Measurements from ENCODE around the gene SERPINA5.

SERPINA5 gene

DNA sequence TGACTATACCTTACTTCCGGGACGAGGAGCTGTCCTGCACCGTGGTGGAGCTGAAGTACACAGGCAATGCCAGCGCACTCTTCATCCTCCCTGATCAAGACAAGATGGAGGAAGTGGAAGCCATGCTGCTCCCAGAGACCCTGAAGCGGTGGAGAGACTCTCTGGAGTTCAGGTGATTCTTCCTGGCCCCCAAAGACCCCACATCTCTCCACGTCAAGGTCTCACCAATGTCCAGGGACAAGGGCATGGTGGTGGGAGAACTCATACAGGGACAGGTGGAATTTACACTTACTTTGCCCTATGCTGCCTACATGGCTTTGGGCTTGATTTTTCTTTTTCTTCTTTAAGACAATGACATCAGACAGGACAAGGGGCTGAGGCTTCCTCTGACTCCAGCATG, 38.1 kb downstream of the SERPINA5 start:
- H3K23ac ChIP-seq (ENCODE audit: low read length in 2 of 2) = no peak overlapping the region
- no peak overlapping the region for H2BK5ac ChIP-seq (ENCODE audit: low read depth, low read length, poor library complexity, severe bottlenecking)
- no peak overlapping the region for H3K18ac ChIP-seq (ENCODE audit: low read depth in 1 of 2, low read length in 2 of 2)
- no peak overlapping the region for H2BK120ac ChIP-seq (ENCODE audit: low read depth, low read length)
- H3K79me1 ChIP-seq (replicated peaks; ENCODE audit: low read length, poor library complexity, severe bottlenecking) = no peaks in the 10 kb centered on the region
- H3K9me3 ChIP-seq (ENCODE audit: control insufficient read depth, low read length) = peaks cover 62% of the 10 kb centered on the region
- WGBS = 73% methylated on average over 6 of the region's 6 CpGs
- no peak overlapping the region for H3K4ac ChIP-seq (ENCODE audit: low read depth in 1 of 2, low read length in 2 of 2)
- no peak overlapping the region for H2BK15ac ChIP-seq (ENCODE audit: low read depth, poor library complexity, severe bottlenecking)
- no peak overlapping the region for H3K4me3 ChIP-seq (ENCODE audit: insufficient read depth in 1 of 2, low read depth in 1 of 2, low read length in 2 of 2)
- H2AFZ ChIP-seq (ENCODE audit: low read depth, low read length) = no peak overlapping the region
- no peak overlapping the region for H3K27ac ChIP-seq (ENCODE audit: low read length, poor library complexity, severe bottlenecking)
- H3K4me1 ChIP-seq (ENCODE audit: control insufficient read depth, insufficient read depth, low read depth, low read length) = peaks cover 2% of the 10 kb centered on the region
- no peak overlapping the region for H4K8ac ChIP-seq (ENCODE audit: low read length)
- no peak overlapping the region for H3K14ac ChIP-seq (ENCODE audit: low read length in 2 of 2)
- H3K27me3 ChIP-seq (ENCODE audit: control insufficient read depth in 1 of 2, insufficient read depth in 1 of 2, low read length in 2 of 2) = peaks cover 12 to 17% of the 10 kb centered on the region in 2 experiments
- no peak overlapping the region for H3K4me2 ChIP-seq (ENCODE audit: low read length, poor library complexity, severe bottlenecking)
- no peak for DNase-seq
- H2BK12ac ChIP-seq (ENCODE audit: low read length in 2 of 2) = no peak overlapping the region
- no peak overlapping the region for H4K91ac ChIP-seq (ENCODE audit: low read length)
- no peaks in the 10 kb centered on the region for H3K36me3 ChIP-seq (ENCODE audit: control insufficient read depth in 1 of 2, insufficient read depth in 2 of 2, low read depth in 1 of 2, low read length in 2 of 2)
- H3K9ac ChIP-seq (ENCODE audit: low read length) = no peak overlapping the region
- no peak overlapping the region for H2AK5ac ChIP-seq (ENCODE audit: low read length, severe bottlenecking)

DNA sequence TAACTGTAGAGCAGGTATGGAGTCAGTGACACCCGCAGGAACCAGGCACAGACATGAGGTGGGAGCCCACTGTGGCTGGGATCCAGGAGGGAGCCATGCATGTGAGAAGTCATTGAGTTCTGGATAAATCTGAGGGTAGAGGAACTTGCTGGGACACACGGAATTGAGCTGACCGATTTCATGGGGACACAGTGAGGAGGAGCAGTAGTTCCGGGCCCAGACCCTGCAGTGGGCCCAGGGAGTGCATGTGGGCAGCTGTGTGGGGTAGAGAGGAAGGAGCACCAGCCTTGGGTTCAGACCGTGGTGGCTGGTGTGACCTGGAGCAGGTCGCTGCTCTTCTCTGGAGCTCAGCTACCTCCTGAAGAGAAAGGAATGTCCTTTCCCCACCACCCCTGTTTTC, 39.4 kb downstream of the SERPINA5 start:
- H3K9me3 ChIP-seq (ENCODE audit: control insufficient read depth, low read length) = peaks cover 56% of the 10 kb centered on the region
- no peak overlapping the region for H2AK5ac ChIP-seq (ENCODE audit: low read length, severe bottlenecking)
- no peak overlapping the region for H3K14ac ChIP-seq (ENCODE audit: low read length in 2 of 2)
- H3K27me3 ChIP-seq (ENCODE audit: control insufficient read depth in 1 of 2, insufficient read depth in 1 of 2, low read length in 2 of 2) = peaks cover 25 to 30% of the 10 kb centered on the region in 2 experiments
- no peak overlapping the region for H3K4me3 ChIP-seq (ENCODE audit: insufficient read depth in 1 of 2, low read depth in 1 of 2, low read length in 2 of 2)
- 62% methylated on average over 4 of the region's 6 CpGs for whole genome bisulfite sequencing
- no peak overlapping the region for H3K18ac ChIP-seq (ENCODE audit: low read depth in 1 of 2, low read length in 2 of 2)
- no peak overlapping the region for H3K27ac ChIP-seq (ENCODE audit: low read length, poor library complexity, severe bottlenecking)
- no peak overlapping the region for H4K8ac ChIP-seq (ENCODE audit: low read length)
- H3K9ac ChIP-seq (ENCODE audit: low read length) = no peak overlapping the region
- no peak overlapping the region for H2AFZ ChIP-seq (ENCODE audit: low read depth, low read length)
- no peak overlapping the region for H3K4me2 ChIP-seq (ENCODE audit: low read length, poor library complexity, severe bottlenecking)
- no peak for DNase-seq
- no peak overlapping the region for H3K4ac ChIP-seq (ENCODE audit: low read depth in 1 of 2, low read length in 2 of 2)
- no peak overlapping the region for H4K91ac ChIP-seq (ENCODE audit: low read length)
- no peak overlapping the region for H3K23ac ChIP-seq (ENCODE audit: low read length in 2 of 2)
- no peaks in the 10 kb centered on the region for H3K79me1 ChIP-seq (replicated peaks; ENCODE audit: low read length, poor library complexity, severe bottlenecking)
- no peak overlapping the region for H2BK15ac ChIP-seq (ENCODE audit: low read depth, poor library complexity, severe bottlenecking)
- no peak overlapping the region for H2BK12ac ChIP-seq (ENCODE audit: low read length in 2 of 2)
- H2BK5ac ChIP-seq (ENCODE audit: low read depth, low read length, poor library complexity, severe bottlenecking) = no peak overlapping the region
- no peak overlapping the region for H2BK120ac ChIP-seq (ENCODE audit: low read depth, low read length)
- H3K36me3 ChIP-seq (ENCODE audit: control insufficient read depth in 1 of 2, insufficient read depth in 2 of 2, low read depth in 1 of 2, low read length in 2 of 2) = no peaks in the 10 kb centered on the region
- H3K4me1 ChIP-seq (ENCODE audit: control insufficient read depth, insufficient read depth, low read depth, low read length) = peaks cover 2% of the 10 kb centered on the region

DNA sequence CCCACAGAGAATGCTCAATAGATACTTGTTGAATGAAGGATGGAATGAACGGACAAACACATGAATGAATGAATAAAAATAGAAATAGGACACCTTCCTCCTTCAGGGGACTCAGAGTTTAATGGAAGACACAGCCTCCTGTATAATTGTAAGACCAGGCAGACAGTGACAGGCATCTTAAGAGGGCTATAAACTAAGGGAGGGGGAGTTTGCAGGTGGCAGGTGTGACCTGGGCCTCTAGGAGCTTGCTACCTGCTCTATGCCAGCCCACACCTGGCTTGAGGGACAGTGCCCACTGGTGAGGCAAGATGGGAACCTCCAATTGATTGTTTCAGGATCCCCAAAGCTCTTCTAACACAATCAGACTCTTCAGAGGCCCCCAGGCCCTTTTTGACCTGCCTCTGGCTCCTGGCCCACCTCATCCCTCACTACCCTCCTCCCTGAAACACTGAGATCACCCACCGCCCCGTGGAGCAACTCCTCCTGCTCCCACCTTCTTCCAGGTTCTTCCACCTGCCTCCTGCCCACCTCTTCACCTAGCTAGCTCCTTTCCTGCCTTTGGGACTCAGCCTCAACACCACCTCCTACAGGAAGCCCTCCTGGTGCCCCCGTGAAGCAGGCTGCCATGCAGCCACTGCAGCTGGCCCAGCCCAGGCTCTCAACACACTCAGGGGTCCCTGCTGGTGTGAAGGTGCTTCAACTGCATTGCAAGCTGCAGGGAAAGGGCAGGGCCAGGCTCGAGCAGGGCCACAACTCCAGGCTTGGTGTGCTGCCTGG, 40.3 kb downstream of the SERPINA5 start:
- no peak overlapping the region for H3K4ac ChIP-seq (ENCODE audit: low read depth in 1 of 2, low read length in 2 of 2)
- H3K14ac ChIP-seq (ENCODE audit: low read length in 2 of 2) = no peak overlapping the region
- no peak overlapping the region for H2AFZ ChIP-seq (ENCODE audit: low read depth, low read length)
- H3K18ac ChIP-seq (ENCODE audit: low read depth in 1 of 2, low read length in 2 of 2) = no peak overlapping the region
- WGBS = 62% methylated on average over 4 of the region's 5 CpGs
- H2BK15ac ChIP-seq (ENCODE audit: low read depth, poor library complexity, severe bottlenecking) = no peak overlapping the region
- H3K23ac ChIP-seq (ENCODE audit: low read length in 2 of 2) = no peak overlapping the region
- no peak overlapping the region for H2BK120ac ChIP-seq (ENCODE audit: low read depth, low read length)
- no peak overlapping the region for H2AK5ac ChIP-seq (ENCODE audit: low read length, severe bottlenecking)
- no peak overlapping the region for H2BK12ac ChIP-seq (ENCODE audit: low read length in 2 of 2)
- H3K36me3 ChIP-seq (ENCODE audit: control insufficient read depth in 1 of 2, insufficient read depth in 2 of 2, low read depth in 1 of 2, low read length in 2 of 2) = no peaks in the 10 kb centered on the region
- H3K4me1 ChIP-seq (ENCODE audit: control insufficient read depth, insufficient read depth, low read depth, low read length) = peaks cover 2% of the 10 kb centered on the region
- H3K4me3 ChIP-seq (ENCODE audit: insufficient read depth in 1 of 2, low read depth in 1 of 2, low read length in 2 of 2) = no peak overlapping the region
- no peaks in the 10 kb centered on the region for H3K79me1 ChIP-seq (replicated peaks; ENCODE audit: low read length, poor library complexity, severe bottlenecking)
- peaks cover 47% of the 10 kb centered on the region for H3K9me3 ChIP-seq (ENCODE audit: control insufficient read depth, low read length)
- peaks cover 28 to 31% of the 10 kb centered on the region in 2 experiments for H3K27me3 ChIP-seq (ENCODE audit: control insufficient read depth in 1 of 2, insufficient read depth in 1 of 2, low read length in 2 of 2)
- no peak overlapping the region for H3K4me2 ChIP-seq (ENCODE audit: low read length, poor library complexity, severe bottlenecking)
- no peak for DNase-seq
- H4K8ac ChIP-seq (ENCODE audit: low read length) = no peak overlapping the region
- no peak overlapping the region for H3K9ac ChIP-seq (ENCODE audit: low read length)
- H4K91ac ChIP-seq (ENCODE audit: low read length) = no peak overlapping the region
- no peak overlapping the region for H3K27ac ChIP-seq (ENCODE audit: low read length, poor library complexity, severe bottlenecking)
- no peak overlapping the region for H2BK5ac ChIP-seq (ENCODE audit: low read depth, low read length, poor library complexity, severe bottlenecking)

- H3K79me1 ChIP-seq (replicated peaks; ENCODE audit: low read length, poor library complexity, severe bottlenecking) = no peaks in the 10 kb centered on the region
- no peak overlapping the region for H3K14ac ChIP-seq (ENCODE audit: low read length in 2 of 2)
- H2AK5ac ChIP-seq (ENCODE audit: low read length, severe bottlenecking) = no peak overlapping the region
- H2BK15ac ChIP-seq (ENCODE audit: low read depth, poor library complexity, severe bottlenecking) = no peak overlapping the region
- H3K9ac ChIP-seq (ENCODE audit: low read length) = no peak overlapping the region
- H3K18ac ChIP-seq (ENCODE audit: low read depth in 1 of 2, low read length in 2 of 2) = no peak overlapping the region
- no peak overlapping the region for H2BK5ac ChIP-seq (ENCODE audit: low read depth, low read length, poor library complexity, severe bottlenecking)
- no peaks in the 10 kb centered on the region for H3K36me3 ChIP-seq (ENCODE audit: control insufficient read depth in 1 of 2, insufficient read depth in 2 of 2, low read depth in 1 of 2, low read length in 2 of 2)
- 76% methylated on average over 6 of the region's 6 CpGs for WGBS
- no peak overlapping the region for H3K27ac ChIP-seq (ENCODE audit: low read length, poor library complexity, severe bottlenecking)
- H2AFZ ChIP-seq (ENCODE audit: low read depth, low read length) = no peak overlapping the region
- H3K27me3 ChIP-seq (ENCODE audit: control insufficient read depth in 1 of 2, insufficient read depth in 1 of 2, low read length in 2 of 2) = peaks cover 38 to 39% of the 10 kb centered on the region in 2 experiments
- no peak overlapping the region for H2BK12ac ChIP-seq (ENCODE audit: low read length in 2 of 2)
- H2BK120ac ChIP-seq (ENCODE audit: low read depth, low read length) = no peak overlapping the region
- H3K9me3 ChIP-seq (ENCODE audit: control insufficient read depth, low read length) = peaks cover 34% of the 10 kb centered on the region
- H3K4ac ChIP-seq (ENCODE audit: low read depth in 1 of 2, low read length in 2 of 2) = no peak overlapping the region
- H4K91ac ChIP-seq (ENCODE audit: low read length) = no peak overlapping the region
- H3K4me2 ChIP-seq (ENCODE audit: low read length, poor library complexity, severe bottlenecking) = no peak overlapping the region
- H3K4me3 ChIP-seq (ENCODE audit: insufficient read depth in 1 of 2, low read depth in 1 of 2, low read length in 2 of 2) = no peak overlapping the region
- H3K4me1 ChIP-seq (ENCODE audit: control insufficient read depth, insufficient read depth, low read depth, low read length) = peaks cover 2% of the 10 kb centered on the region
- H3K23ac ChIP-seq (ENCODE audit: low read length in 2 of 2) = no peak overlapping the region
- DNase-seq = no peak
- no peak overlapping the region for H4K8ac ChIP-seq (ENCODE audit: low read length)
Observed at GRCh38 chr14:94622653-94623421, 41.6 kb downstream of the SERPINA5 start.
